SK-N-SH treated with all-trans-retinoic acid at 6 μM for 48 hours (cell line): Measurements from ENCODE around the gene DSCAM.

Experiments used
- ATAC-seq: fragments of 200-7000 bp; cut with Tn5 transposase; 3 replicates; pipeline ENCODE4 v1.9.1; 2020; ENCODE audit warnings: mild to moderate bottlenecking, moderate library complexity
- ARNTL ChIP-seq: fragments of 450-650 bp; formaldehyde crosslinking; IDR thresholded peaks from 2 replicates; pipeline ENCODE4 v1.5.0; 2020; ENCODE audit warnings: low read depth, mild to moderate bottlenecking, moderate library complexity, borderline replicate concordance
- BACH2 ChIP-seq: fragments of 250-450 bp; sonication (Bioruptor Pico); IDR thresholded peaks from 2 replicates; pipeline ENCODE4 v1.9.0; 2021; ENCODE audit warnings: mild to moderate bottlenecking, borderline replicate concordance
- CSDC2 ChIP-seq: fragments of 250-450 bp; sonication (Bioruptor Pico); IDR thresholded peaks from 2 replicates; pipeline ENCODE4 v1.5.0; 2020; ENCODE audit warnings: mild to moderate bottlenecking, moderate library complexity
- ESRRG ChIP-seq: fragments of 250-450 bp; sonication (Bioruptor Pico); IDR thresholded peaks from 2 replicates; pipeline ENCODE4 v1.6.1; 2021; ENCODE audit warnings: mild to moderate bottlenecking
- GLIS3 ChIP-seq: fragments of 250-450 bp; sonication (Bioruptor Pico); IDR thresholded peaks from 2 replicates; pipeline ENCODE4 v1.5.0; 2020; ENCODE audit warnings: mild to moderate bottlenecking, moderate library complexity
- ISL1 ChIP-seq: fragments of 250-450 bp; sonication (Bioruptor Pico); IDR thresholded peaks from 2 replicates; pipeline ENCODE4 v2.1.2; 2022; ENCODE audit warnings: mild to moderate bottlenecking, moderate library complexity
- OSR1 ChIP-seq: fragments of 250-450 bp; sonication (Bioruptor Pico); IDR thresholded peaks from 2 replicates; pipeline ENCODE4 v1.8.0; 2022; ENCODE audit warnings: moderate library complexity, mild to moderate bottlenecking, inconsistent platforms
- PPARA ChIP-seq: fragments of 250-450 bp; sonication (Bioruptor Pico); IDR thresholded peaks from 2 replicates; pipeline ENCODE4 v1.5.0; 2020; ENCODE audit warnings: mild to moderate bottlenecking, borderline replicate concordance
- RARB ChIP-seq: fragments of 250-450 bp; sonication (Bioruptor Pico); IDR thresholded peaks from 2 replicates; pipeline ENCODE4 v1.8.0; 2021; ENCODE audit warnings: mild to moderate bottlenecking, moderate library complexity
- SNAI2 ChIP-seq: fragments of 250-450 bp; sonication (Bioruptor Pico); IDR thresholded peaks from 2 replicates; pipeline ENCODE4 v1.5.0; 2020; ENCODE audit warnings: mild to moderate bottlenecking, moderate library complexity
- TCF4 ChIP-seq: fragments of 250-450 bp; sonication (Bioruptor Pico); IDR thresholded peaks from 2 replicates; pipeline ENCODE4 v1.8.0; 2021; ENCODE audit warnings: mild to moderate bottlenecking, moderate library complexity, borderline replicate concordance
- TOX ChIP-seq: fragments of 250-450 bp; sonication (Bioruptor Pico); IDR thresholded peaks from 2 replicates; pipeline ENCODE4 v1.8.0; 2021; ENCODE audit warnings: mild to moderate bottlenecking, moderate library complexity, borderline replicate concordance
- ZFP3 ChIP-seq: fragments of 250-450 bp; sonication (Bioruptor Pico); IDR thresholded peaks from 2 replicates; pipeline ENCODE4 v1.5.0; 2020; ENCODE audit warnings: mild to moderate bottlenecking, moderate library complexity
- ZFP30 ChIP-seq: fragments of 450-650 bp; formaldehyde crosslinking; IDR thresholded peaks from 2 replicates; pipeline ENCODE4 v1.5.0; 2022; ENCODE audit warnings: mild to moderate bottlenecking, moderate library complexity
- ZNF565 ChIP-seq: fragments of 450-650 bp; formaldehyde crosslinking; conservative IDR thresholded peaks from 2 replicates; pipeline ENCODE4 v1.5.0; 2020; ENCODE audit warnings: low read depth, mild to moderate bottlenecking, moderate library complexity
- ZNF70 ChIP-seq: fragments of 450-650 bp; formaldehyde crosslinking; IDR thresholded peaks from 2 replicates; pipeline ENCODE4 v1.5.0; 2020; ENCODE audit warnings: mild to moderate bottlenecking, moderate library complexity
- ZNF8 ChIP-seq: fragments of 450-650 bp; formaldehyde crosslinking; IDR thresholded peaks from 2 replicates; pipeline ENCODE4 v1.5.0; 2020; ENCODE audit warnings: mild to moderate bottlenecking, moderate library complexity
- TF ChIP-seq, protein P1 (sequence below): fragments of 250-450 bp; sonication (Bioruptor Pico); IDR thresholded peaks from 2 replicates; pipeline ENCODE4 v1.8.0; 2020; ENCODE audit warnings: mild to moderate bottlenecking, moderate library complexity, borderline replicate concordance
- TF ChIP-seq, protein P2 (sequence below): fragments of 250-450 bp; sonication (Bioruptor Pico); IDR thresholded peaks from 2 replicates; pipeline ENCODE4 v1.5.0; 2020; ENCODE audit warnings: mild to moderate bottlenecking, moderate library complexity
- TF ChIP-seq, protein P3 (sequence below): fragments of 250-450 bp; sonication (Bioruptor Pico); IDR thresholded peaks from 2 replicates; pipeline ENCODE4 v1.8.0; 2021; ENCODE audit warnings: low read depth, mild to moderate bottlenecking, moderate library complexity, borderline replicate concordance
- TF ChIP-seq, protein P4 (sequence below): fragments of 250-450 bp; sonication (Bioruptor Pico); IDR thresholded peaks from 2 replicates; pipeline ENCODE4 v1.5.1; 2020; ENCODE audit warnings: low read depth, mild to moderate bottlenecking, moderate library complexity

Gene DSCAM

DNA sequence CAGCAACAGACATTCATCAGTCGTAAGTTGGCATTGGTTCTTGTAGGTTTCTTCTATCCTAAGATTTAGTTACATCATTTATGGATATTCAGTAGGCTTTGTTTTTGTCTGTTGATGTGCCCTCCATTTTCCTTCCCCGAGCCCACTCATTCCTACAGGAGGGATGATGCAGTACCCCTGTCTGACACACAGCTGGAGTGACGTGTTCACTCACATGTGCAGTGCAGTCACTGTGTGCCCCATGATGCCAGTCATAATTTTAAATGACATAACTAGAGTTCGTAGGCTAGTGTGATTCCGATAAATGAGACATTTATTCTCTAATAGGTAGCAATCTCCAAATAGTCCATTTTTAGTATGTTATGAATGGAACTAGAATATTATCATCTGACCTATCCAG lies 438.4 kb downstream of the DSCAM start:
- TF ChIP-seq CSDC2 (CRISPR knock-in tag) (no peak), GLIS3 (no peak), OSR1 (CRISPR knock-in tag) (no peak), ZNF565 (CRISPR knock-in tag) (no peak), TCF4 (no peak), PPARA (CRISPR knock-in tag) (no peak), ZNF70 (no peak), SNAI2 (CRISPR knock-in tag) (no peak), ZFP3 (CRISPR knock-in tag) (no peak), BACH2 (CRISPR knock-in tag) (no peak)
- ATAC-seq = no peak

DNA sequence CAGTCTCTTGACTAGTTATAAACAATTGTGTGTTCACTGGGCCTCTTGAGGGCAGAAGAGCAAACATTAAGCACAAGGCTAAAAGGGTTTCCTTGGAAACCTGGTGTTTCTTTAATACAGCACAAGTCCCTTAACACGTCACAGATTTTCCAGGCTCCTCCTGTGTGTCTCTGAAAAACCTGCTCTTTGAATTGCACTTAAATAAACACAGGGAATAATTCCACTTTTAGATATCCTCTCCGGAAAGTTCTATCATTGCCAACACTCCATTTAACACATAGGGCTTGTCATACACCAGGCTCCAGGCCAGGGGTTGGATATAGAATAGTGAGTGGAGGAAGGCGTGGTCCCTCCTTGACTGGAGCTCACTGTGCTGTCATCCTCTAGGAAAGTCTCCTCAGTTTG lies 442.6 kb downstream of the DSCAM start:
- no peak for TF ChIP-seq ESRRG (CRISPR knock-in tag)
- TF ChIP-seq SNAI2 (CRISPR knock-in tag) = no peak
- TF ChIP-seq OSR1 (CRISPR knock-in tag) = no peak
- no peak for TF ChIP-seq TCF4
- no peak for TF ChIP-seq CSDC2 (CRISPR knock-in tag)
- ATAC-seq = no peak

DNA sequence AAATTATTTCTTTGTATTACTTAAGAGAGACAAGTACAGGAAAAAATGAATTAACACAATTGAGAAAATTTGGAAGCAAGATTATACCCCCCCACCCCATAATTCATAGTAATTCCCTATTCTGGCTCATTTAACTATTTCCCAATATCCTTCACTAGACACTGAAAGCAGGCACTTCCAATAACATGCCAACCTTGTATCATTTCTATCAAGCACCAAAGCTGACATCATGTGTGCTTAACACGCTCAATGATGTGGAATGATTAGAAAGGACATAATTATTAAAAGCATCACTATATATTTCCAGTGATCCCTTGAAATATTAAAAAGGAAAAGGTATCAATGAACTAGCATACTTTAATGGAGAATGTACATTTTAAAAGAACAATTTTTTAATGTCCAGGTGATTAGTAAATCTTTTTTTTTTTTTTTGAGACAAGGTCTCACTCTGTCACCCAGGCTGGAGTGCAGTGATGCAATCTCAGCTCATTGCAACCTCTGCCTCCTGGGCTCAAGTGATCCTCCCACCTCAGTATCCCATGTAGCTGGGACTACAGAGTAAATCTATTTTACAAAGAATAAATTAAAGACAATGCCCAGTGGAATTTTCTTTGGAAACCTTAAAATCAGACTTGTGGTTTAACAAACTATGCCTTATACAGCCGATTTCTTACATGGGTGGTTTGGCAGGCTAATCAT lies 443.9 kb downstream of the DSCAM start:
- TF ChIP-seq OSR1 (CRISPR knock-in tag) = no peak
- no peak for TF ChIP-seq PPARA (CRISPR knock-in tag)
- TF ChIP-seq ZFP30 (CRISPR knock-in tag) = no peak
- no peak for TF ChIP-seq RARB (CRISPR knock-in tag)
- no peak for TF ChIP-seq ISL1 (CRISPR knock-in tag)
- TF ChIP-seq, protein P1, sequence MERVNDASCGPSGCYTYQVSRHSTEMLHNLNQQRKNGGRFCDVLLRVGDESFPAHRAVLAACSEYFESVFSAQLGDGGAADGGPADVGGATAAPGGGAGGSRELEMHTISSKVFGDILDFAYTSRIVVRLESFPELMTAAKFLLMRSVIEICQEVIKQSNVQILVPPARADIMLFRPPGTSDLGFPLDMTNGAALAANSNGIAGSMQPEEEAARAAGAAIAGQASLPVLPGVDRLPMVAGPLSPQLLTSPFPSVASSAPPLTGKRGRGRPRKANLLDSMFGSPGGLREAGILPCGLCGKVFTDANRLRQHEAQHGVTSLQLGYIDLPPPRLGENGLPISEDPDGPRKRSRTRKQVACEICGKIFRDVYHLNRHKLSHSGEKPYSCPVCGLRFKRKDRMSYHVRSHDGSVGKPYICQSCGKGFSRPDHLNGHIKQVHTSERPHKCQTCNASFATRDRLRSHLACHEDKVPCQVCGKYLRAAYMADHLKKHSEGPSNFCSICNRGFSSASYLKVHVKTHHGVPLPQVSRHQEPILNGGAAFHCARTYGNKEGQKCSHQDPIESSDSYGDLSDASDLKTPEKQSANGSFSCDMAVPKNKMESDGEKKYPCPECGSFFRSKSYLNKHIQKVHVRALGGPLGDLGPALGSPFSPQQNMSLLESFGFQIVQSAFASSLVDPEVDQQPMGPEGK (CRISPR knock-in tag) = no peak
- no peak for TF ChIP-seq ARNTL (CRISPR knock-in tag)
- TF ChIP-seq ZNF8 (CRISPR knock-in tag) = no peak
- TF ChIP-seq ZFP3 (CRISPR knock-in tag) = no peak
- no peak for TF ChIP-seq SNAI2 (CRISPR knock-in tag)
- TF ChIP-seq TCF4 = no peak
- no peak for TF ChIP-seq ZNF565 (CRISPR knock-in tag)
- TF ChIP-seq ZNF70 = no peak
- TF ChIP-seq, protein P2, sequence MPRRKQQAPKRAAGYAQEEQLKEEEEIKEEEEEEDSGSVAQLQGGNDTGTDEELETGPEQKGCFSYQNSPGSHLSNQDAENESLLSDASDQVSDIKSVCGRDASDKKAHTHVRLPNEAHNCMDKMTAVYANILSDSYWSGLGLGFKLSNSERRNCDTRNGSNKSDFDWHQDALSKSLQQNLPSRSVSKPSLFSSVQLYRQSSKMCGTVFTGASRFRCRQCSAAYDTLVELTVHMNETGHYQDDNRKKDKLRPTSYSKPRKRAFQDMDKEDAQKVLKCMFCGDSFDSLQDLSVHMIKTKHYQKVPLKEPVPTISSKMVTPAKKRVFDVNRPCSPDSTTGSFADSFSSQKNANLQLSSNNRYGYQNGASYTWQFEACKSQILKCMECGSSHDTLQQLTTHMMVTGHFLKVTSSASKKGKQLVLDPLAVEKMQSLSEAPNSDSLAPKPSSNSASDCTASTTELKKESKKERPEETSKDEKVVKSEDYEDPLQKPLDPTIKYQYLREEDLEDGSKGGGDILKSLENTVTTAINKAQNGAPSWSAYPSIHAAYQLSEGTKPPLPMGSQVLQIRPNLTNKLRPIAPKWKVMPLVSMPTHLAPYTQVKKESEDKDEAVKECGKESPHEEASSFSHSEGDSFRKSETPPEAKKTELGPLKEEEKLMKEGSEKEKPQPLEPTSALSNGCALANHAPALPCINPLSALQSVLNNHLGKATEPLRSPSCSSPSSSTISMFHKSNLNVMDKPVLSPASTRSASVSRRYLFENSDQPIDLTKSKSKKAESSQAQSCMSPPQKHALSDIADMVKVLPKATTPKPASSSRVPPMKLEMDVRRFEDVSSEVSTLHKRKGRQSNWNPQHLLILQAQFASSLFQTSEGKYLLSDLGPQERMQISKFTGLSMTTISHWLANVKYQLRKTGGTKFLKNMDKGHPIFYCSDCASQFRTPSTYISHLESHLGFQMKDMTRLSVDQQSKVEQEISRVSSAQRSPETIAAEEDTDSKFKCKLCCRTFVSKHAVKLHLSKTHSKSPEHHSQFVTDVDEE (CRISPR knock-in tag) = no peak
- TF ChIP-seq TOX (CRISPR knock-in tag) = no peak
- TF ChIP-seq, protein P3, sequence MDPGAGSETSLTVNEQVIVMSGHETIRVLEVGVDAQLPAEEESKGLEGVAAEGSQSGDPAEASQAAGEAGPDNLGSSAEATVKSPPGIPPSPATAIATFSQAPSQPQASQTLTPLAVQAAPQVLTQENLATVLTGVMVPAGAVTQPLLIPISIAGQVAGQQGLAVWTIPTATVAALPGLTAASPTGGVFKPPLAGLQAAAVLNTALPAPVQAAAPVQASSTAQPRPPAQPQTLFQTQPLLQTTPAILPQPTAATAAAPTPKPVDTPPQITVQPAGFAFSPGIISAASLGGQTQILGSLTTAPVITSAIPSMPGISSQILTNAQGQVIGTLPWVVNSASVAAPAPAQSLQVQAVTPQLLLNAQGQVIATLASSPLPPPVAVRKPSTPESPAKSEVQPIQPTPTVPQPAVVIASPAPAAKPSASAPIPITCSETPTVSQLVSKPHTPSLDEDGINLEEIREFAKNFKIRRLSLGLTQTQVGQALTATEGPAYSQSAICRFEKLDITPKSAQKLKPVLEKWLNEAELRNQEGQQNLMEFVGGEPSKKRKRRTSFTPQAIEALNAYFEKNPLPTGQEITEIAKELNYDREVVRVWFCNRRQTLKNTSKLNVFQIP (CRISPR knock-in tag) = no peak
- ATAC-seq = no peak

DNA sequence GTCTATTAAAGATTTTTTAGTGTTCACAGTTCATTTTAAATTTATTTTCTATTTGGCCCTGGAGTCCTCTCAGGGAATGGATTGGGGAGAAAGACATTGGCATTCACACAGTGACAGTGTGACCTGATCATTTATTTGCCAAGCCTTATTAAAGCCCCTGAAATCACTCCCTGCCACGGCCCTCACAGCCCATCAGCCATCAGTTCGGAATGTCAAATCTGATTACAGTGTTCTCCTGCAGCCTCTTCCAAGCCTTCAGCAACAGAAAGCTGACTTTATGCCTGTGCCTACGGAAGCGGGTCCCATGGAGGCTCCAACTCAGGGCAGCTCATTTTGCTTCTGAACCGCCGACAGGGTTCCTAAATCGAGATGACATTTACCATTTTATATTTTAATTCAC lies 451.2 kb downstream of the DSCAM start:
- TF ChIP-seq BACH2 (CRISPR knock-in tag) (no peak), PPARA (CRISPR knock-in tag) (no peak), ZNF565 (CRISPR knock-in tag) (no peak), RARB (CRISPR knock-in tag) (no peak), SNAI2 (CRISPR knock-in tag) (no peak)
- ATAC-seq = no peak

DNA sequence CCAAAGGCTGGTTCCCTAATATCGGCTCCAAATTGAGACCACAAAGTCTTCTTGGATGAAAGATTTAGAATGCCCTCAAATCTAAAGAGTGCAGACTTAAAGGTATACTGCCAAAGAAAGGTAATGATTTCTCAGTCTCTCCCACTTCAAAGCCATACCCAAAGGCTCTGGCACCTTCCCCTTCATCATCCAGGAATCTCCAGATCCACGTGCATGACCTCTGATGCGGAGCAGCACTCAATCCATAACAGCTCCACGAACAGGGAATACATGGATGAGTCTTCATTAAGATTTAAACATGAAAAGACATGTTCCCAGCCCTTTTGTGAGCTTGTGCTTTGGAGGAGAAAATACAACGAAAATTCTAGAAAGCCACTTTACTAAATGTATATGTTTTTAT lies 453.9 kb downstream of the DSCAM start:
- ATAC-seq = no peak
- no peak for TF ChIP-seq GLIS3
- TF ChIP-seq, protein P2 (CRISPR knock-in tag) = no peak
- no peak for TF ChIP-seq TOX (CRISPR knock-in tag)
- TF ChIP-seq BACH2 (CRISPR knock-in tag) = no peak
- TF ChIP-seq ESRRG (CRISPR knock-in tag) = no peak
- TF ChIP-seq, protein P4, sequence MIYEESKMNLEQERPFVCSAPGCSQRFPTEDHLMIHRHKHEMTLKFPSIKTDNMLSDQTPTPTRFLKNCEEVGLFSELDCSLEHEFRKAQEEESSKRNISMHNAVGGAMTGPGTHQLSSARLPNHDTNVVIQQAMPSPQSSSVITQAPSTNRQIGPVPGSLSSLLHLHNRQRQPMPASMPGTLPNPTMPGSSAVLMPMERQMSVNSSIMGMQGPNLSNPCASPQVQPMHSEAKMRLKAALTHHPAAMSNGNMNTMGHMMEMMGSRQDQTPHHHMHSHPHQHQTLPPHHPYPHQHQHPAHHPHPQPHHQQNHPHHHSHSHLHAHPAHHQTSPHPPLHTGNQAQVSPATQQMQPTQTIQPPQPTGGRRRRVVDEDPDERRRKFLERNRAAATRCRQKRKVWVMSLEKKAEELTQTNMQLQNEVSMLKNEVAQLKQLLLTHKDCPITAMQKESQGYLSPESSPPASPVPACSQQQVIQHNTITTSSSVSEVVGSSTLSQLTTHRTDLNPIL (CRISPR knock-in tag) = no peak
